OCI-LY7 (cell line): ENCODE measurements around the gene AIRE. TPM values are rescaled to one million over a fixed set of nuclear protein-coding genes. Genes with fewer than 3 reads are reported as not detected.
"Not testable (repeated sequence)": the region's sequence is repeated elsewhere in the genome, so short reads cannot be mapped to it uniquely, and the experiment has no call there.

Source experiments
- Bru-seq: library from RNA; stranded (reverse); fragments of 400-500 nt; gene quantifications from one replicate; lab custom pipeline; 2021; lab: Mats Ljungman, UMichigan
- BruChase-seq, 2 experiments: library from RNA; stranded (reverse); fragments of 400-500 nt; gene quantifications; one replicate each; lab custom pipeline; 2021; lab: Mats Ljungman, UMichigan
- BruUV-seq: library from RNA; stranded (reverse); fragments of 400-500 nt; replicated peaks from 2 replicates; lab custom pipeline; 2021; lab: Mats Ljungman, UMichigan
- CTCF ChIA-PET: fragments of 300-600 bp; sonication (Branson Sonifier 250); formaldehyde crosslinking; loops from one replicate; lab custom pipeline; 2022; ENCODE audit warnings: antibody characterized with exemption; ENCODE audit not compliant: unreplicated experiment; lab: Charles Lee
- POLR2A ChIA-PET: fragments of 300-600 bp; sonication (Branson Sonifier 250); formaldehyde crosslinking; loops from one replicate; lab custom pipeline; 2022; ENCODE audit warnings: antibody characterized with exemption; lab: Charles Lee
- DNase-seq: peaks from one replicate; pipeline ENCODE4 v3.0.0-alpha.2; 2015; ENCODE audit warnings: low spot score
- H2AFZ ChIP-seq: fragments of 200-600 bp; sonication (generic), shearing (Covaris generic); 2 replicates; pipeline ENCODE4 v1.6.1; 2014; ENCODE audit warnings: mild to moderate bottlenecking, antibody characterized with exemption, low read length, moderate library complexity
- H3K27ac ChIP-seq: fragments of 200-600 bp; sonication (generic); 2 replicates; pipeline ENCODE4 v1.5.1; 2014; ENCODE audit warnings: mixed run types, low read depth, mild to moderate bottlenecking, moderate library complexity, low read length, inconsistent platforms; ENCODE audit not compliant: poor library complexity, severe bottlenecking
- H3K36me3 ChIP-seq: fragments of 200-600 bp; sonication (generic); 2 replicates; pipeline ENCODE4 v1.6.1; 2014; ENCODE audit warnings: mild to moderate bottlenecking, antibody characterized with exemption, low read length, moderate library complexity, mixed read lengths; ENCODE audit not compliant: insufficient read depth
- H3K4me1 ChIP-seq: fragments of 200-600 bp; sonication (generic); 2 replicates; pipeline ENCODE4 v1.5.1; 2014; ENCODE audit warnings: mild to moderate bottlenecking, low read length; ENCODE audit not compliant: insufficient read depth, poor library complexity, severe bottlenecking
- H3K4me2 ChIP-seq: fragments of 200-600 bp; sonication (generic); 2 replicates; pipeline ENCODE4 v1.6.1; 2014; ENCODE audit warnings: mild to moderate bottlenecking, low read length
- H3K4me3 ChIP-seq: fragments of 200-600 bp; sonication (generic); 2 replicates; pipeline ENCODE4 v1.5.1; 2014; ENCODE audit warnings: mild to moderate bottlenecking, low read depth, low read length; ENCODE audit not compliant: poor library complexity, severe bottlenecking
- H3K79me2 ChIP-seq: fragments of 200-600 bp; sonication (generic); 2 replicates; pipeline ENCODE4 v1.6.1; 2016; ENCODE audit warnings: low read depth, mild to moderate bottlenecking, low read length, moderate library complexity, mixed read lengths; ENCODE audit not compliant: insufficient read depth
- H3K9me2 ChIP-seq: fragments of 200-600 bp; sonication (generic); 2 replicates; pipeline ENCODE4 v1.6.1; 2016; ENCODE audit warnings: mild to moderate bottlenecking, low read length, mixed read lengths; ENCODE audit not compliant: insufficient read depth
- H3K9me3 ChIP-seq: fragments of 200-600 bp; sonication (generic); 2 replicates; pipeline ENCODE4 v1.6.1; 2014; ENCODE audit warnings: mild to moderate bottlenecking, mixed run types, low read length, mixed read lengths
- H4K20me1 ChIP-seq: fragments of 200-600 bp; sonication (generic); 2 replicates; pipeline ENCODE4 v1.6.1; 2014; ENCODE audit warnings: mild to moderate bottlenecking, antibody characterized with exemption, low read length, moderate library complexity, mixed read lengths; ENCODE audit not compliant: insufficient read depth
- CTCF ChIP-seq: fragments of 200-600 bp; sonication (generic); conservative IDR thresholded peaks from 2 replicates; pipeline ENCODE4 v1.5.1; 2014; ENCODE audit warnings: mild to moderate bottlenecking, antibody characterized with exemption, low read length, moderate library complexity, mixed read lengths
- EZH2phosphoT487 ChIP-seq: fragments of 200-600 bp; sonication (generic); IDR thresholded peaks from 2 replicates; pipeline ENCODE4 v1.6.1; 2018; ENCODE audit warnings: low read depth, borderline replicate concordance, mild to moderate bottlenecking, mixed run types, antibody characterized with exemption, low read length, moderate library complexity, mixed read lengths
- intact Hi-C: fragments of 100-400 bp; cut with micrococcal nuclease; formaldehyde crosslinking; loops from one replicate; pipeline ENCODE4 v1.10.0; 2022; ENCODE audit not compliant: unreplicated experiment
- long read RNA-seq: library from polyadenylated mRNA; stranded (forward); transcript quantifications from one replicate; pipeline ENCODE4 v2.0.0, GENCODE V29; 2022
- total RNA-seq, 2 experiments: library from RNA; depleted of rRNA in 1 of 2; stranded (reverse); fragments of >200 nt in 1 of 2; shearing (Covaris generic) in 1 of 2; gene quantifications; 2 replicates each; pipeline ENCODE4 v1.2.3, GENCODE V29; 2014 to 2022

The AIRE gene
- total RNA-seq (2014; rRNA removed; shearing (Covaris generic)) (not detected in 2 replicates), total RNA-seq (2022) (not detected in 2 replicates), Bru-seq, nascent RNA (not detected), BruChase-seq, experiment 1, labeled RNA remaining after a 6-hour chase (not detected), BruChase-seq, experiment 2, labeled RNA remaining after a 2-hour chase (not detected)
- long read RNA-seq = 0 reads

- no peak for TF ChIP-seq CTCF
- TF ChIP-seq EZH2phosphoT487 = no peak
- Histone ChIP-seq H3K4me1 (no peaks in the 10 kb centered on the region), H3K4me3 (no peak within 1 kb of the TSS), H2AFZ (no peak within 1 kb of the TSS), H3K9me3 (no peaks in the 10 kb centered on the region), H3K79me2 (no peaks in the 10 kb centered on the region), H3K9me2 (no peaks in the 10 kb centered on the region), H3K27ac (no peak within 1 kb of the TSS), H4K20me1 (no peaks in the 10 kb centered on the region), H3K36me3 (no peaks in the 10 kb centered on the region), H3K4me2 (no peak within 1 kb of the TSS)
- intact Hi-C loops = no loop called here
- no TSS peak for BruUV-seq
- no peak for DNase-seq
- POLR2A ChIA-PET = no interaction called here
- CTCF ChIA-PET = no interaction called here
Measured at GRCh38 chr21:44285138-44285992, at the start of gene AIRE. AIRE (plus strand) TSS chr21:44285876; CDS start chr21:44286007, 131 bp downstream.

GRCh38 chr21:44240353-44240752, 45.3 kb upstream of the AIRE start:
- H3K4me2 ChIP-seq, intact Hi-C loops, H3K4me3 ChIP-seq, H3K36me3 ChIP-seq, BruUV-seq, CTCF ChIA-PET, POLR2A ChIA-PET, H3K27ac ChIP-seq, DNase-seq, H3K4me1 ChIP-seq, H2AFZ ChIP-seq, H3K9me3 ChIP-seq, H3K9me2 ChIP-seq, H3K79me2 ChIP-seq, H4K20me1 ChIP-seq: not testable (repeated sequence)

- H3K36me3 ChIP-seq, DNase-seq, H3K9me3 ChIP-seq, H3K9me2 ChIP-seq, H3K79me2 ChIP-seq, CTCF ChIA-PET, intact Hi-C loops, H3K4me1 ChIP-seq, H4K20me1 ChIP-seq, H3K4me2 ChIP-seq, POLR2A ChIA-PET, H2AFZ ChIP-seq, BruUV-seq, H3K27ac ChIP-seq, H3K4me3 ChIP-seq: not testable (repeated sequence)
Measured at GRCh38 chr21:44240842-44241241, 44.8 kb upstream of the AIRE start, which contains the start of gene ICOSLG. ICOSLG (minus strand) TSS chr21:44240943; CDS start chr21:44240817, 126 bp downstream.

GRCh38 chr21:44241281-44241680, 44.4 kb upstream of the AIRE start:
- H3K9me2 ChIP-seq, intact Hi-C loops, H3K4me1 ChIP-seq, H3K4me2 ChIP-seq, H3K36me3 ChIP-seq, CTCF ChIA-PET, H3K27ac ChIP-seq, H3K9me3 ChIP-seq, POLR2A ChIA-PET, H3K4me3 ChIP-seq, H3K79me2 ChIP-seq, H2AFZ ChIP-seq, H4K20me1 ChIP-seq, DNase-seq, BruUV-seq: not testable (repeated sequence)

GRCh38 chr21:44243980-44244379, 41.7 kb upstream of the AIRE start:
- BruUV-seq, H3K79me2 ChIP-seq, H3K9me3 ChIP-seq, H3K4me2 ChIP-seq, H3K36me3 ChIP-seq, POLR2A ChIA-PET, CTCF ChIA-PET, H2AFZ ChIP-seq, H3K4me3 ChIP-seq, H3K27ac ChIP-seq, H4K20me1 ChIP-seq, H3K9me2 ChIP-seq, intact Hi-C loops, H3K4me1 ChIP-seq, DNase-seq: not testable (repeated sequence)
